ENCODE results near the gene TBK1. TPM values are rescaled to one million over a fixed set of nuclear protein-coding genes. Genes with fewer than 3 reads are reported as not detected.
A peak's percentile ranks its signal among the peaks of the same experiment; 100 is the strongest.

TBK1 gene
- total and polyA plus RNA-seq, 2 of the 13 experiments (the other 11 are each of a cell fraction or from before 2014, with no cell fraction given), result 10.3 to 25.2 TPM

GRCh38 chr12:64451687-64452558, at the start of gene TBK1 (continued):
- TF ChIP-seq, protein P1, sequence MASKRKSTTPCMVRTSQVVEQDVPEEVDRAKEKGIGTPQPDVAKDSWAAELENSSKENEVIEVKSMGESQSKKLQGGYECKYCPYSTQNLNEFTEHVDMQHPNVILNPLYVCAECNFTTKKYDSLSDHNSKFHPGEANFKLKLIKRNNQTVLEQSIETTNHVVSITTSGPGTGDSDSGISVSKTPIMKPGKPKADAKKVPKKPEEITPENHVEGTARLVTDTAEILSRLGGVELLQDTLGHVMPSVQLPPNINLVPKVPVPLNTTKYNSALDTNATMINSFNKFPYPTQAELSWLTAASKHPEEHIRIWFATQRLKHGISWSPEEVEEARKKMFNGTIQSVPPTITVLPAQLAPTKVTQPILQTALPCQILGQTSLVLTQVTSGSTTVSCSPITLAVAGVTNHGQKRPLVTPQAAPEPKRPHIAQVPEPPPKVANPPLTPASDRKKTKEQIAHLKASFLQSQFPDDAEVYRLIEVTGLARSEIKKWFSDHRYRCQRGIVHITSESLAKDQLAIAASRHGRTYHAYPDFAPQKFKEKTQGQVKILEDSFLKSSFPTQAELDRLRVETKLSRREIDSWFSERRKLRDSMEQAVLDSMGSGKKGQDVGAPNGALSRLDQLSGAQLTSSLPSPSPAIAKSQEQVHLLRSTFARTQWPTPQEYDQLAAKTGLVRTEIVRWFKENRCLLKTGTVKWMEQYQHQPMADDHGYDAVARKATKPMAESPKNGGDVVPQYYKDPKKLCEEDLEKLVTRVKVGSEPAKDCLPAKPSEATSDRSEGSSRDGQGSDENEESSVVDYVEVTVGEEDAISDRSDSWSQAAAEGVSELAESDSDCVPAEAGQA (IDR thresholded peaks at IDR 0.05; ENCODE audit: low read depth), result no peak
- TF ChIP-seq, protein P1 (CRISPR knock-in tag; IDR thresholded peaks at IDR 0.05; ENCODE audit: borderline replicate concordance), result 0 out of 2 replicates have a peak, but pooled peaks have one; percentile 14
- TF ChIP-seq AHR (CRISPR knock-in tag; IDR thresholded peaks at IDR 0.05) (no peak), MTA3 (CRISPR knock-in tag; IDR thresholded peaks at IDR 0.05) (no peak), MLLT10 (CRISPR knock-in tag; IDR thresholded peaks at IDR 0.05) (no peak), ZFX (CRISPR knock-in tag; IDR thresholded peaks at IDR 0.05; ENCODE audit: low read depth) (peak; percentile 90), FOXK1 (CRISPR knock-in tag; IDR thresholded peaks at IDR 0.05; ENCODE audit: borderline replicate concordance, low read depth) (peak; percentile 34; the same call in 1 of the 2 replicates), ZNF10 (CRISPR knock-in tag; IDR thresholded peaks at IDR 0.05; ENCODE audit: borderline replicate concordance, low read depth) (no peak), MYNN (CRISPR knock-in tag; IDR thresholded peaks at IDR 0.05; ENCODE audit: low read depth) (no peak), MEIS1 (CRISPR knock-in tag; IDR thresholded peaks at IDR 0.05; ENCODE audit: borderline replicate concordance) (peak; percentile 57; the same call in 1 of the 2 replicates), ZNF557 (CRISPR knock-in tag; IDR thresholded peaks at IDR 0.05) (0 out of 2 replicates have a peak, but pooled peaks have one; percentile 45)
- TF ChIP-seq, protein P2, sequence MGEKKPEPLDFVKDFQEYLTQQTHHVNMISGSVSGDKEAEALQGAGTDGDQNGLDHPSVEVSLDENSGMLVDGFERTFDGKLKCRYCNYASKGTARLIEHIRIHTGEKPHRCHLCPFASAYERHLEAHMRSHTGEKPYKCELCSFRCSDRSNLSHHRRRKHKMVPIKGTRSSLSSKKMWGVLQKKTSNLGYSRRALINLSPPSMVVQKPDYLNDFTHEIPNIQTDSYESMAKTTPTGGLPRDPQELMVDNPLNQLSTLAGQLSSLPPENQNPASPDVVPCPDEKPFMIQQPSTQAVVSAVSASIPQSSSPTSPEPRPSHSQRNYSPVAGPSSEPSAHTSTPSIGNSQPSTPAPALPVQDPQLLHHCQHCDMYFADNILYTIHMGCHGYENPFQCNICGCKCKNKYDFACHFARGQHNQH (CRISPR knock-in tag; IDR thresholded peaks at IDR 0.05), result no peak; the same call in 1 of the 2 replicates
- TF ChIP-seq, protein P3, sequence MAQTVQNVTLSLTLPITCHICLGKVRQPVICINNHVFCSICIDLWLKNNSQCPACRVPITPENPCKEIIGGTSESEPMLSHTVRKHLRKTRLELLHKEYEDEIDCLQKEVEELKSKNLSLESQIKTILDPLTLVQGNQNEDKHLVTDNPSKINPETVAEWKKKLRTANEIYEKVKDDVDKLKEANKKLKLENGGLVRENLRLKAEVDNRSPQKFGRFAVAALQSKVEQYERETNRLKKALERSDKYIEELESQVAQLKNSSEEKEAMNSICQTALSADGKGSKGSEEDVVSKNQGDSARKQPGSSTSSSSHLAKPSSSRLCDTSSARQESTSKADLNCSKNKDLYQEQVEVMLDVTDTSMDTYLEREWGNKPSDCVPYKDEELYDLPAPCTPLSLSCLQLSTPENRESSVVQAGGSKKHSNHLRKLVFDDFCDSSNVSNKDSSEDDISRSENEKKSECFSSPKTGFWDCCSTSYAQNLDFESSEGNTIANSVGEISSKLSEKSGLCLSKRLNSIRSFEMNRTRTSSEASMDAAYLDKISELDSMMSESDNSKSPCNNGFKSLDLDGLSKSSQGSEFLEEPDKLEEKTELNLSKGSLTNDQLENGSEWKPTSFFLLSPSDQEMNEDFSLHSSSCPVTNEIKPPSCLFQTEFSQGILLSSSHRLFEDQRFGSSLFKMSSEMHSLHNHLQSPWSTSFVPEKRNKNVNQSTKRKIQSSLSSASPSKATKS (CRISPR knock-in tag; IDR thresholded peaks at IDR 0.05), result no peak; the same call in 1 of the 2 replicates
- TF ChIP-seq, protein P4, sequence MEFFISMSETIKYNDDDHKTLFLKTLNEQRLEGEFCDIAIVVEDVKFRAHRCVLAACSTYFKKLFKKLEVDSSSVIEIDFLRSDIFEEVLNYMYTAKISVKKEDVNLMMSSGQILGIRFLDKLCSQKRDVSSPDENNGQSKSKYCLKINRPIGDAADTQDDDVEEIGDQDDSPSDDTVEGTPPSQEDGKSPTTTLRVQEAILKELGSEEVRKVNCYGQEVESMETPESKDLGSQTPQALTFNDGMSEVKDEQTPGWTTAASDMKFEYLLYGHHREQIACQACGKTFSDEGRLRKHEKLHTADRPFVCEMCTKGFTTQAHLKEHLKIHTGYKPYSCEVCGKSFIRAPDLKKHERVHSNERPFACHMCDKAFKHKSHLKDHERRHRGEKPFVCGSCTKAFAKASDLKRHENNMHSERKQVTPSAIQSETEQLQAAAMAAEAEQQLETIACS (CRISPR knock-in tag; IDR thresholded peaks at IDR 0.05), result peak; percentile 79
- TF ChIP-seq, protein P5, sequence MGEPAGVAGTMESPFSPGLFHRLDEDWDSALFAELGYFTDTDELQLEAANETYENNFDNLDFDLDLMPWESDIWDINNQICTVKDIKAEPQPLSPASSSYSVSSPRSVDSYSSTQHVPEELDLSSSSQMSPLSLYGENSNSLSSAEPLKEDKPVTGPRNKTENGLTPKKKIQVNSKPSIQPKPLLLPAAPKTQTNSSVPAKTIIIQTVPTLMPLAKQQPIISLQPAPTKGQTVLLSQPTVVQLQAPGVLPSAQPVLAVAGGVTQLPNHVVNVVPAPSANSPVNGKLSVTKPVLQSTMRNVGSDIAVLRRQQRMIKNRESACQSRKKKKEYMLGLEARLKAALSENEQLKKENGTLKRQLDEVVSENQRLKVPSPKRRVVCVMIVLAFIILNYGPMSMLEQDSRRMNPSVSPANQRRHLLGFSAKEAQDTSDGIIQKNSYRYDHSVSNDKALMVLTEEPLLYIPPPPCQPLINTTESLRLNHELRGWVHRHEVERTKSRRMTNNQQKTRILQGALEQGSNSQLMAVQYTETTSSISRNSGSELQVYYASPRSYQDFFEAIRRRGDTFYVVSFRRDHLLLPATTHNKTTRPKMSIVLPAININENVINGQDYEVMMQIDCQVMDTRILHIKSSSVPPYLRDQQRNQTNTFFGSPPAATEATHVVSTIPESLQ (CRISPR knock-in tag; conservative IDR thresholded peaks at IDR 0.05), result no peak
